GM21515 (cell line): ENCODE measurements around the gene PRDM10.
"Not testable (repeated sequence)": the region's sequence is repeated elsewhere in the genome, so short reads cannot be mapped to it uniquely, and the experiment has no call there.

ENCODE experiments used
- ATAC-seq: cut with Tn5 transposase; IDR thresholded peaks from one replicate; pipeline ENCODE4 v1.9.1; 2021; ENCODE audit not compliant: unreplicated experiment

The PRDM10 gene

GRCh38 chr11:129917231-129917630 is 85.4 kb downstream of the PRDM10 start:
- no peak for ATAC-seq

GRCh38 chr11:129911298-129911697 is 91.3 kb downstream of the PRDM10 start:
- no peak for ATAC-seq

- no peak for ATAC-seq
Measured at GRCh38 chr11:129910360-129910759, 92.3 kb downstream of the PRDM10 start.

GRCh38 chr11:129905402-129905801 is 97.2 kb downstream of the PRDM10 start:
- ATAC-seq: no peak

- ATAC-seq: no peak
Measured at GRCh38 chr11:129896062-129896461, 106.6 kb downstream of the PRDM10 start.

GRCh38 chr11:129895126-129896041 is 107.3 kb downstream of the PRDM10 start, which contains the start of gene NFRKB:
NFRKB (minus strand) TSS chr11:129895578; CDS start chr11:129892849, 2,729 bp downstream.
- peak; percentile 92 for ATAC-seq

GRCh38 chr11:129894278-129895125 is 108.1 kb downstream of the PRDM10 start:
- peak; percentile 15 for ATAC-seq

GRCh38 chr11:129888451-129888850 is 114.2 kb downstream of the PRDM10 start:
- no peak for ATAC-seq

GRCh38 chr11:129885381-129885780 is 117.3 kb downstream of the PRDM10 start:
- no peak for ATAC-seq

- no peak for ATAC-seq
Measured at GRCh38 chr11:129884581-129884980, 118.1 kb downstream of the PRDM10 start.

- peak; percentile 60 for ATAC-seq
Measured at GRCh38 chr11:129881570-129882170, 121.0 kb downstream of the PRDM10 start.

- ATAC-seq: no peak
Measured at GRCh38 chr11:129880311-129880710, 122.3 kb downstream of the PRDM10 start.

GRCh38 chr11:129871914-129872313 is 130.7 kb downstream of the PRDM10 start:
- ATAC-seq: no peak

GRCh38 chr11:129868626-129869025 is 134.0 kb downstream of the PRDM10 start:
- ATAC-seq: not testable (repeated sequence)

GRCh38 chr11:129866311-129866710 is 136.3 kb downstream of the PRDM10 start:
- no peak for ATAC-seq

- ATAC-seq: no peak
Measured at GRCh38 chr11:129865701-129866100, 136.9 kb downstream of the PRDM10 start.

GRCh38 chr11:129864811-129865210 is 137.8 kb downstream of the PRDM10 start:
- no peak for ATAC-seq

GRCh38 chr11:129861702-129862522 is 140.7 kb downstream of the PRDM10 start:
- no peak for ATAC-seq

- no peak for ATAC-seq
Measured at GRCh38 chr11:129856036-129856435, 146.6 kb downstream of the PRDM10 start.

GRCh38 chr11:129855086-129855485 is 147.5 kb downstream of the PRDM10 start:
- no peak for ATAC-seq
